PC-3 (cell line): Measurements from ENCODE around the gene CDC27. TPM values are rescaled to one million over a fixed set of nuclear protein-coding genes. Genes with fewer than 3 reads are reported as not detected.

Experiments
- ATAC-seq: fragments of 200-7000 bp; cut with Tn5 transposase; 2 replicates; pipeline ENCODE4 v1.9.1; 2020; ENCODE audit warnings: mild to moderate bottlenecking, moderate library complexity
- BruUV-seq: library from RNA; stranded (reverse); fragments of 400-500 nt; replicated peaks from 2 replicates; lab custom pipeline; 2021; lab: Mats Ljungman, UMichigan
- CTCF ChIA-PET: fragments of 300-600 bp; sonication (Branson Sonifier 250); formaldehyde crosslinking; loops from one replicate; lab custom pipeline; 2022; ENCODE audit warnings: antibody characterized with exemption; lab: Charles Lee
- POLR2A ChIA-PET: fragments of 300-600 bp; sonication (Branson Sonifier 250); formaldehyde crosslinking; loops from one replicate; lab custom pipeline; 2022; ENCODE audit warnings: antibody characterized with exemption; ENCODE audit not compliant: unreplicated experiment; lab: Charles Lee
- DNase-seq: peaks from one replicate; pipeline ENCODE4 v3.0.0-alpha.2; 2015
- H2AFZ ChIP-seq: fragments of 300-600 bp; sonication (generic); 2 replicates; pipeline ENCODE4 v1.6.0; 2016; ENCODE audit warnings: antibody characterized with exemption, low read length
- H3F3A ChIP-seq: fragments of 300-600 bp; sonication (generic); one replicate; pipeline ENCODE4 v1.6.0; 2017; ENCODE audit warnings: antibody characterized with exemption, low read length, control low read depth, mild to moderate bottlenecking; ENCODE audit not compliant: unreplicated experiment
- H3K27ac ChIP-seq: fragments of 300-600 bp; sonication (generic); 2 replicates; pipeline ENCODE4 v1.5.1; 2016; ENCODE audit warnings: mild to moderate bottlenecking, low read length
- H3K27me3 ChIP-seq: fragments of 300-600 bp; sonication (generic); 2 replicates; pipeline ENCODE4 v1.6.1; 2016; ENCODE audit warnings: low read length, mixed read lengths
- H3K36me3 ChIP-seq: fragments of 300-600 bp; sonication (generic); 2 replicates; pipeline ENCODE4 v1.6.1; 2016; ENCODE audit warnings: low read depth, mixed run types, low read length, mixed read lengths
- H3K4me1 ChIP-seq: fragments of 300-600 bp; sonication (generic); 2 replicates; pipeline ENCODE4 v1.5.1; 2016; ENCODE audit warnings: low read length; ENCODE audit not compliant: insufficient read depth
- H3K4me2 ChIP-seq: fragments of 300-600 bp; sonication (generic); 2 replicates; pipeline ENCODE4 v1.6.0; 2016; ENCODE audit warnings: low read length
- H3K4me3 ChIP-seq: fragments of 300-600 bp; sonication (generic); 2 replicates; pipeline ENCODE4 v1.5.1; 2016; ENCODE audit warnings: mild to moderate bottlenecking, low read length, mixed read lengths
- H3K79me2 ChIP-seq: fragments of 300-600 bp; sonication (generic); 2 replicates; pipeline ENCODE4 v1.6.1; 2017; ENCODE audit warnings: low read length, mixed read lengths
- H3K9ac ChIP-seq: fragments of 300-600 bp; sonication (generic); 2 replicates; pipeline ENCODE4 v1.6.0; 2016; ENCODE audit warnings: mild to moderate bottlenecking, low read length
- H3K9me2 ChIP-seq: fragments of 300-600 bp; sonication (generic); replicated peaks from 2 replicates; pipeline ENCODE4 v1.6.1; 2016; ENCODE audit warnings: mixed run types, low read length, mixed read lengths
- H3K9me3 ChIP-seq: fragments of 300-600 bp; sonication (generic); 2 replicates; pipeline ENCODE4 v1.6.1; 2016; ENCODE audit warnings: low read length, mixed read lengths
- H4K20me1 ChIP-seq: fragments of 300-600 bp; sonication (generic); 2 replicates; pipeline ENCODE4 v1.6.1; 2016; ENCODE audit warnings: low read length, mixed read lengths
- CTCF ChIP-seq: fragments of 300-600 bp; sonication (generic); conservative IDR thresholded peaks from 2 replicates; pipeline ENCODE4 v1.5.1; 2017; ENCODE audit warnings: antibody characterized with exemption, low read depth, mild to moderate bottlenecking, low read length
- EZH2 ChIP-seq: fragments of 300-600 bp; sonication (generic); IDR thresholded peaks from one replicate; pipeline ENCODE4 v1.6.1; 2017; ENCODE audit warnings: antibody characterized with exemption, mild to moderate bottlenecking, low read length; ENCODE audit not compliant: unreplicated experiment
- EZH2phosphoT487 ChIP-seq: fragments of 300-600 bp; sonication (generic); IDR thresholded peaks from 2 replicates; pipeline ENCODE4 v1.6.1; 2018; ENCODE audit warnings: mild to moderate bottlenecking, antibody characterized with exemption, low read length, borderline replicate concordance
- intact Hi-C: fragments of 100-400 bp; cut with micrococcal nuclease; formaldehyde crosslinking; loops from 2 replicates; pipeline ENCODE4 v1.9.0; 2023
- total RNA-seq: library from RNA; depleted of rRNA; stranded (reverse); fragments of >200 nt; gene quantifications from 2 replicates; pipeline ENCODE4 v1.2.3, GENCODE V29; 2014

Gene CDC27
- total RNA-seq, 1 experiment from 2014 or later = 167 TPM

- H3K9me2 ChIP-seq = no peaks in the 10 kb centered on the region
- ChIA-PET POLR2A (no interaction called here), CTCF (no interaction called here)
- H3K36me3 ChIP-seq = no peaks in the 10 kb centered on the region
- H4K20me1 ChIP-seq = no peaks in the 10 kb centered on the region
- no TSS peak for BruUV-seq
- H3K4me1 ChIP-seq = peaks cover 28% of the 10 kb centered on the region
- no peak overlapping the region for H3K4me3 ChIP-seq
- no peaks in the 10 kb centered on the region for H3K79me2 ChIP-seq
- H3K27ac ChIP-seq = no peak overlapping the region
- no peak for TF ChIP-seq CTCF
- no peak for TF ChIP-seq EZH2
- TF ChIP-seq EZH2phosphoT487 = no peak
- DNase-seq (no peak), ATAC-seq (no peak)
- H3F3A ChIP-seq = no peaks in the 10 kb centered on the region
- H3K4me2 ChIP-seq = no peak overlapping the region
- no peaks in the 10 kb centered on the region for H3K9me3 ChIP-seq
- H2AFZ ChIP-seq = no peak overlapping the region
- intact Hi-C loops = loop anchor here (10.0 kb wide), 1 partner anchor 397 kb away; no protein-coding TSS in a partner anchor
- H3K9ac ChIP-seq = no peak overlapping the region
- H3K27me3 ChIP-seq = no peaks in the 10 kb centered on the region
Observed at GRCh38 chr17:47227862-47228261, 38.8 kb upstream of the CDC27 start.

GRCh38 chr17:47225911-47226688, 37.0 kb upstream of the CDC27 start:
- peak overlapping the region; percentile 55 for H3K4me2 ChIP-seq
- no peaks in the 10 kb centered on the region for H3K27me3 ChIP-seq
- intact Hi-C loops = loop anchor here (2.0 to 10.0 kb wide), 2 partner anchors 37 to 399 kb away; partner anchors contain the start of gene CDC27
- H3K36me3 ChIP-seq = no peaks in the 10 kb centered on the region
- BruUV-seq = TSS peak; percentile 20
- DNase-seq (no peak), ATAC-seq (no peak)
- TF ChIP-seq CTCF (no peak), EZH2phosphoT487 (no peak), EZH2 (no peak)
- peaks cover 28% of the 10 kb centered on the region for H3K4me1 ChIP-seq
- H3K9me3 ChIP-seq = no peaks in the 10 kb centered on the region
- no peaks in the 10 kb centered on the region for H3F3A ChIP-seq
- H3K79me2 ChIP-seq = no peaks in the 10 kb centered on the region
- no peak overlapping the region for H3K9ac ChIP-seq
- H2AFZ ChIP-seq = no peak overlapping the region
- no peak overlapping the region; the same call in 1 of the 2 replicates for H3K4me3 ChIP-seq
- CTCF ChIA-PET = interaction anchor here (0.7 kb wide), 1 partner anchor 292 kb away, joined by 3 read pairs; no protein-coding TSS in a partner anchor
- H3K27ac ChIP-seq = peak overlapping the region; percentile 16
- H4K20me1 ChIP-seq = no peaks in the 10 kb centered on the region
- POLR2A ChIA-PET = no interaction called here
- no peaks in the 10 kb centered on the region for H3K9me2 ChIP-seq

- Histone ChIP-seq H3K9me3 (no peaks in the 10 kb centered on the region), H3K36me3 (no peaks in the 10 kb centered on the region), H3K4me2 (peak overlapping the region; percentile 55), H3K27ac (peak overlapping the region; percentile 16), H3K4me3 (no peak overlapping the region; the same call in 1 of the 2 replicates), H4K20me1 (no peaks in the 10 kb centered on the region), H3F3A (no peaks in the 10 kb centered on the region), H3K9ac (no peak overlapping the region), H3K9me2 (no peaks in the 10 kb centered on the region), H3K4me1 (peaks cover 27% of the 10 kb centered on the region), H2AFZ (no peak overlapping the region), H3K27me3 (no peaks in the 10 kb centered on the region), H3K79me2 (no peaks in the 10 kb centered on the region)
- peak; percentile 99 for DNase-seq
- intact Hi-C loops = loop anchor here (2.0 to 10.0 kb wide), 2 partner anchors 37 to 399 kb away; partner anchors contain the start of gene CDC27
- ATAC-seq = peak; percentile 76
- ChIA-PET CTCF (no interaction called here), POLR2A (no interaction called here)
- no peak for TF ChIP-seq CTCF
- TF ChIP-seq EZH2phosphoT487 = no peak
- TF ChIP-seq EZH2 = no peak
- BruUV-seq = no TSS peak
Observed at GRCh38 chr17:47225436-47225858, 36.4 kb upstream of the CDC27 start.
